HFFc6 (cell line): Measurements from ENCODE around the gene PLXDC2. TPM values are rescaled to one million over a fixed set of nuclear protein-coding genes. Genes with fewer than 3 reads are reported as not detected.

Experiments
- DNase-seq: peaks from one replicate; pipeline ENCODE4 v3.0.0-alpha.2; 2018
- H3K27ac Mint-ChIP-seq: 2 replicates; pipeline ENCODE4 v1.8.0; 2020; ENCODE audit warnings: mild to moderate bottlenecking, mixed read lengths
- H3K27me3 Mint-ChIP-seq: 2 replicates; pipeline ENCODE4 v1.8.0; 2021; ENCODE audit warnings: mild to moderate bottlenecking, moderate library complexity, mixed read lengths; ENCODE audit not compliant: insufficient read depth
- H3K36me3 Mint-ChIP-seq: 2 replicates; pipeline ENCODE4 v1.8.0; 2021; ENCODE audit warnings: low read depth, mixed read lengths
- H3K4me1 Mint-ChIP-seq: 2 replicates; pipeline ENCODE4 v1.8.0; 2020; ENCODE audit warnings: low read depth, mixed read lengths
- H3K4me3 Mint-ChIP-seq: 2 replicates; pipeline ENCODE4 v1.8.0; 2020; ENCODE audit warnings: mild to moderate bottlenecking, moderate library complexity, mixed read lengths
- H3K9me3 Mint-ChIP-seq: 2 replicates; pipeline ENCODE4 v1.8.0; 2020; ENCODE audit warnings: mild to moderate bottlenecking, mixed read lengths
- total RNA-seq, 6 experiments: library from RNA; stranded (reverse); fragmentation: NEBNext Ultra II Directional; extraction: Animal tissue kit (Norgen Biotek cat#: 25700); gene quantifications; 2 replicates in 1 of 6; 3 replicates in 5 of 6; pipeline ENCODE4 v1.2.3, GENCODE V29; 2021
- TF ChIP-seq, protein P1 (sequence below): fragments of 200-600 bp; sonication (generic); IDR thresholded peaks from 2 replicates; pipeline ENCODE4 v1.5.0; 2021; ENCODE audit warnings: antibody characterized with exemption, mild to moderate bottlenecking

The PLXDC2 gene
- total RNA-seq, 6 experiments from 2014 or later: 0.17 to 2.3 (median 0.36) TPM

- Mint-ChIP-seq H3K27ac (no peak overlapping the region), H3K36me3 (no peaks in the 10 kb centered on the region; the same call in 1 of the 2 replicates), H3K4me1 (no peaks in the 10 kb centered on the region), H3K4me3 (no peak overlapping the region), H3K9me3 (peaks cover 33% of the 10 kb centered on the region), H3K27me3 (no peaks in the 10 kb centered on the region)
- no peak for DNase-seq
- TF ChIP-seq, protein P1, sequence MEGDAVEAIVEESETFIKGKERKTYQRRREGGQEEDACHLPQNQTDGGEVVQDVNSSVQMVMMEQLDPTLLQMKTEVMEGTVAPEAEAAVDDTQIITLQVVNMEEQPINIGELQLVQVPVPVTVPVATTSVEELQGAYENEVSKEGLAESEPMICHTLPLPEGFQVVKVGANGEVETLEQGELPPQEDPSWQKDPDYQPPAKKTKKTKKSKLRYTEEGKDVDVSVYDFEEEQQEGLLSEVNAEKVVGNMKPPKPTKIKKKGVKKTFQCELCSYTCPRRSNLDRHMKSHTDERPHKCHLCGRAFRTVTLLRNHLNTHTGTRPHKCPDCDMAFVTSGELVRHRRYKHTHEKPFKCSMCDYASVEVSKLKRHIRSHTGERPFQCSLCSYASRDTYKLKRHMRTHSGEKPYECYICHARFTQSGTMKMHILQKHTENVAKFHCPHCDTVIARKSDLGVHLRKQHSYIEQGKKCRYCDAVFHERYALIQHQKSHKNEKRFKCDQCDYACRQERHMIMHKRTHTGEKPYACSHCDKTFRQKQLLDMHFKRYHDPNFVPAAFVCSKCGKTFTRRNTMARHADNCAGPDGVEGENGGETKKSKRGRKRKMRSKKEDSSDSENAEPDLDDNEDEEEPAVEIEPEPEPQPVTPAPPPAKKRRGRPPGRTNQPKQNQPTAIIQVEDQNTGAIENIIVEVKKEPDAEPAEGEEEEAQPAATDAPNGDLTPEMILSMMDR: no peak
Measured at GRCh38 chr10:20232079-20232705, 416.0 kb downstream of the PLXDC2 start.

DNA sequence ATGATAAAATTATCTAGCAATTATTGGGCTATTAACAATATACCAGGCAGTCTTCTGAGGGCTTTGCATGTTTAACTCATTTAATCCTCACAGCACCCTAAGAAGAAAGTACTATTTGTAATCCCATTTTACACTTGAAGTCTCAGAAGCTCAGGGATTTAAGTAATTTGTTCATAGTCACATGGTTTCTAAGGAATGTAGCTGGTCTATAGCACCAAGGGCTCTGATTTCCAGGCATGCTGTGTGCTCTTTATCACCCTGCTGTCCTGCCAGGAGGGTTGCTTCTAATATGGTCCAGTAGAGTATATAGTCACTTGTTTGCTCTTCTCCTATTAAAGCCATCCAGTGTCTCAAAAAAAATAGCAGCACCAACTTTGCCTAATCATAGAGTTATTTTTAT is 417.2 kb downstream of the PLXDC2 start:
- Mint-ChIP-seq H3K27ac (no peak overlapping the region), H3K9me3 (peaks cover 26% of the 10 kb centered on the region), H3K27me3 (no peaks in the 10 kb centered on the region), H3K4me3 (no peak overlapping the region), H3K36me3 (no peaks in the 10 kb centered on the region; the same call in 1 of the 2 replicates), H3K4me1 (no peaks in the 10 kb centered on the region)
- DNase-seq: no peak
- TF ChIP-seq, protein P1: no peak

DNA sequence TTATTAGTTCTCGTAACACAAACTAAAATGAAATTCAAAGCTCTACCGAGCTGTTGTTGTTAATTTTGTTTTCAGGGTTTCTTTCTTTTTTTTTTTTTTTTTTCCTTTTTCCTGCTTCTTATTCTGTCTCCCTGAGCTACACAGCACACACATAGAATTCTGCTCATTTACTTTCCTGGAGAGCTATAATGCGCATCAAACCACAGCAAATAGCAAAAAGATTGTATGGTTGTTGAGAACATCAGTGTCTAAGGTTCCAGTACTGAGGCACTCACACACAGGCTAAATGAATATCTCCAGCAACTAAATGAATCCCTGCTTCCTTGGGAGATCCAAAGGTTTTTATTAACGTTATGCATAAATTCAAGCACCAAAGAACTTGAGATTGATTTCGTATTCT is 418.3 kb downstream of the PLXDC2 start:
- Mint-ChIP-seq H3K4me1 (no peaks in the 10 kb centered on the region), H3K4me3 (no peak overlapping the region), H3K27me3 (no peaks in the 10 kb centered on the region), H3K9me3 (peaks cover 15% of the 10 kb centered on the region), H3K36me3 (no peaks in the 10 kb centered on the region), H3K27ac (no peak overlapping the region)
- TF ChIP-seq, protein P1: no peak
- no peak for DNase-seq

DNA sequence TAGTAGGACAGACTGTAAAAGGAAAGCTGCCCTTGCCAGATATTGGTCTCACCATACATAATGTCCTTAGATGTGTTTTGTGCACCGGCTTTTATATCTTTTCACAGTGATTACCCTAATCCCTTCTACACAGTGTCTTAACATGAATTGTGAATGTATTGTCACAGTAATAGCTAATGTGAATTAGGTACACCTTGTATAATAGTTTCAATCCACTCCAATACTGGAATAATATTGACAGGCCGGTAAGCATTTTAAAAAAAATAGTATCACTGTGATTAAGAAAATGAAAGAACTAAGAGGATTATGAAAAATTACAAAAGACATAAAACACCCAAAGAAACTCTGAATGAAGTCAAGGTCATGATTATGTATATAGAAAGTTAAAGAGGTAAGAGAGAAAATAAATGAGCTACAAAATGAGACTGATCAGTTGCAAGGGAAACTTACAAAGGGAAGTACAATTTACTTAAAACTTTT is 420.9 kb downstream of the PLXDC2 start:
- H3K4me3 Mint-ChIP-seq: no peak overlapping the region
- H3K27me3 Mint-ChIP-seq: no peaks in the 10 kb centered on the region
- H3K27ac Mint-ChIP-seq: no peak overlapping the region
- TF ChIP-seq, protein P1: no peak
- H3K36me3 Mint-ChIP-seq: no peaks in the 10 kb centered on the region
- H3K9me3 Mint-ChIP-seq: peaks cover 29% of the 10 kb centered on the region
- H3K4me1 Mint-ChIP-seq: no peaks in the 10 kb centered on the region
- DNase-seq: no peak

DNA sequence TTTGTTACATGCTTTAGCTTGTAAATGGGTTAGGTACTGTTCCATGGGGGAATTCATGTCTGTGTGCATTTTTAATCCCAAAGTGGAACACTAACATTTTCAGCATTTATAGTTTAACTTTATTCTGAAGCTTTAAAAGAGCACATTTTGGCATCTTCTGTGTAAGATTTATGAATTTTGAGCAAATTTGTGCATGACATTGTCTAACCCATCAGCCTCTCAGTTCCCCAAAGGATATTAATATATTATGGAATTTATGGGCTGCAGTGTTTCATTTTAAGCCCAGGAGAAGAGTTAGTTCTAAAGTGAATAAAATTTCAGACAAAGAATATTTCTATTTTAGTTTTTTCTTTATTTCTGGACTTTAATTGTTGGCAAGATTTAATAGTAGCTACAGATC is 421.4 kb downstream of the PLXDC2 start:
- H3K27me3 Mint-ChIP-seq: no peaks in the 10 kb centered on the region
- H3K4me1 Mint-ChIP-seq: no peaks in the 10 kb centered on the region
- no peak overlapping the region for H3K27ac Mint-ChIP-seq
- no peak for DNase-seq
- peaks cover 29% of the 10 kb centered on the region for H3K9me3 Mint-ChIP-seq
- TF ChIP-seq, protein P1: no peak
- H3K4me3 Mint-ChIP-seq: no peak overlapping the region
- H3K36me3 Mint-ChIP-seq: no peaks in the 10 kb centered on the region
